NCI-H2029 (cell line): Measurements from ENCODE around the gene PLA2G4B.
A peak's percentile ranks its signal among the peaks of the same experiment; 100 is the strongest.

Experiments used
- DNase-seq: peaks from one replicate; lab custom pipeline; 2025; lab: John Stamatoyannopoulos, UW

The PLA2G4B gene, protein sequence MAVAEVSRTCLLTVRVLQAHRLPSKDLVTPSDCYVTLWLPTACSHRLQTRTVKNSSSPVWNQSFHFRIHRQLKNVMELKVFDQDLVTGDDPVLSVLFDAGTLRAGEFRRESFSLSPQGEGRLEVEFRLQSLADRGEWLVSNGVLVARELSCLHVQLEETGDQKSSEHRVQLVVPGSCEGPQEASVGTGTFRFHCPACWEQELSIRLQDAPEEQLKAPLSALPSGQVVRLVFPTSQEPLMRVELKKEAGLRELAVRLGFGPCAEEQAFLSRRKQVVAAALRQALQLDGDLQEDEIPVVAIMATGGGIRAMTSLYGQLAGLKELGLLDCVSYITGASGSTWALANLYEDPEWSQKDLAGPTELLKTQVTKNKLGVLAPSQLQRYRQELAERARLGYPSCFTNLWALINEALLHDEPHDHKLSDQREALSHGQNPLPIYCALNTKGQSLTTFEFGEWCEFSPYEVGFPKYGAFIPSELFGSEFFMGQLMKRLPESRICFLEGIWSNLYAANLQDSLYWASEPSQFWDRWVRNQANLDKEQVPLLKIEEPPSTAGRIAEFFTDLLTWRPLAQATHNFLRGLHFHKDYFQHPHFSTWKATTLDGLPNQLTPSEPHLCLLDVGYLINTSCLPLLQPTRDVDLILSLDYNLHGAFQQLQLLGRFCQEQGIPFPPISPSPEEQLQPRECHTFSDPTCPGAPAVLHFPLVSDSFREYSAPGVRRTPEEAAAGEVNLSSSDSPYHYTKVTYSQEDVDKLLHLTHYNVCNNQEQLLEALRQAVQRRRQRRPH

DNA sequence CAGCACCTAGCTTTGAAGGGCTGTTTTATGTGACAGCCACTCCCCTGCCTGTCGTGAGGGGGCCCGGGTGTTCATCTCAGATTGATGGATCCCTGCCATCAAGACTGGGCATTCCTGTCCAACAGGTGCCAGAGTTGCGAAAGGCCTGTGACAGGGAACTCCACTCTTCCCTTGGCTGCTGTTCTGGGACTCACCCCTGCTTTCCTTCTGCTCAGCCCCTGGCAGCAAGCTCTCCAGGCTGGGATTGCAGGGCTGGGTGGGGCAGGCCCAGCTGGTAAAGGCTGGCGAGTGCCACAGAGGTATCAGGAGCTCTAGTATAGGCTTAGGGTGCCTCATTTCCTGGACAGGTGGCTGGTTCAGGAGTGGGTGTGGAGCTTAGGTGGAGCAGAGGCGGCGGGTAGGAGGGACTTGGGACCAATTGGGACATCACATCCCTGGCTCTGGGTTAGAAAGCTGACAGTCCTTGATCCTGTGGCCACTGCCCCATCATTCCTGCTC lies at the start of gene PLA2G4B:
PLA2G4B (plus strand) TSS at position 448 of the 498 bp plus-strand sequence. CDS start 67 bp downstream, outside the sequence.
- peak; percentile 77 for DNase-seq

DNA sequence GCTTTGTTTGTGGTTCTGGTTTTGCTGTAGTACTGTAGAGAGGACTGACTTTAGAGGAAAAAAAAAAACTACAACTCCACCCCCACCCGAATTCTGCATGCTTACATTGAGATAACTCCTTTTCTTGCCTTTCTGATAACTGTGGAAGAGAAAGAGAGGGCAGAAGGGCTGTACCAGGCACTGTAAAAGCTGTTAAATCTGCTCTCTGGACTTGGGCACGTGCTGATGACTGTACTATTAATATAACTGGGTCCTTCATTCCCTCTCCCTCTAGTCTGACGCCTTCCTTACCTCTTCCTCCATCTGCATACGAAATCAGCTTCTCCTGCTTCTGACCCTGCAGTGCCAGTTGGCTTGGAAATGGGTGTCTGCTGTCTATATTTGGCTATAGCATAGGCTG lies 49.4 kb upstream of the PLA2G4B start:
- DNase-seq = no peak

- no peak for DNase-seq
Observed at GRCh38 chr15:41789662-41790061, 49.0 kb upstream of the PLA2G4B start.

DNA sequence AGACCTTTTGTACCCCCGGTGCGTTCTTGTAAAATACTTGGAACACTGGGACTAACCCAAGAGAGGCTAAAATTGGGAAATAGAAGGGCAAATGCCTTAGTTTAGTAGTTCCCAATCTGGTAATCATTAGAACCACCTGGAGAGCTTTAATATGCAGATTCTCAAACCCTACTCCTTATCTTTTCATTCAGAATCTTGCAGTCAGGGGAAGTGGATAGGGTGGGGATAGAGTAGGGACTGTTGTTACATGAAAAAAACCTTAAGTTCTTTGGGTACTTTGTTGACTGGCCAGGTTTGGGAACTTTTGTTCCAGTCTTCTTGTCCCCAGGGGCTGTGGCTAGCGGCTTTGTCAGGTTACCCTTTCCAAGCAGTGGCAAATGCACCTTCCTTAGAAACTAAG lies 48.5 kb upstream of the PLA2G4B start:
- DNase-seq = no peak

DNA sequence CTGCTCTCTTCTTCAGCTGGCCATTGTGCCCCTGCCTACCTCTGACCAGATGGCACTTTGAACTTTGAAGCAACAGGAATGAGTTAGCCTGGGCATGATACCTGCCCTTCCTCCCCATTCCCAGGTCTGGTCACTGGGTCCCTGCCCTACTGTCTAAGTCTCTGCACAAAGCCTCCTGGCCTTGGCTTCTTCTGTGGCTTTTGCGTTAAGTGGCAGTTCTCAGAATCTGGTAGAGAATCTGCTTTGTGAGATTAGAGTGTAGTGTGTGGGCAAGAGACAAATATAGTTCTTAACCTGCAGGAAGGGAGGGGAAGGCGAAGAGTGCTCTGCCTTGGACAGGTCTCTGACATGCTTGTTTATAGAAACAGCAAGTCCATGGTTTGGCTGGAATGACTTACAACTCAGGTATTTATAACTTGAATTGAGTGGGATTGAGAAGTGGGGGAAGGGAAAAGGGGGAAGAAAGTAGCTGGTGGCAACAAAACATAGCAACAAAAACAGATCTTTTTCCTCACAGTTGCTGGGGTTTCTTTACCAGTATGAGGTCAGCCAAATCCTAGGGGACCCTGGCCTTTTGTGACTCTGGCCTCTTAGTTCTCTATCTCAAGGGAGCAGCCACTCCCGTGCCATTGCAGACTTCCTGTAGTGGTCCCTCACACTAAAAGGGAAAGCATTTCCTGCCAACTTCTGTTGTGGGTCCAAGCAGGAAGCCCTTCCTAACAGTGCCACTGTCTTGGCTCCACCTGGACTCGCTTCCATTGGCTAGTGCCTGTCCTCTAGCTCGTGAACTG lies 47.7 kb upstream of the PLA2G4B start:
- no peak for DNase-seq

DNA sequence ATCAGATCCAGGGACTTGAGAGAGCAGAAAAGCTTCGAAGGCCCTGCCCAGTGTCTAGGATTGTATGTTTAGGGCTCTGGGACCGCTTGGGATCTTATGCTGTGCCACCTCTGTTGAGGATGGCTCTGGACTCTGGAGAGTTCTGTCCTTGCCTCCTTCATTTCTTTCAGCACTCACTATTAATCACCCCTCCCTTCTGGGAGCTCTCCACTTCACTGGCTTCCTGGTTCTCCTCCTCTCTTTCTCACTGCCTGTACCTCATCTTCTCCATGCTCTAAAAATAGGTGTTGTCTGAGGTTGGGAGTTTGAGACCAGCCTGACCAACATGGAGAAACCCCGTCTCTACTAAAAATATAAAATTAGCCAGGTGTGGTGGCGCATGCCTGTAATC lies 47.1 kb upstream of the PLA2G4B start:
- no peak for DNase-seq

GRCh38 chr15:41792000-41792637 lies 46.5 kb upstream of the PLA2G4B start:
- no peak for DNase-seq

- no peak for DNase-seq
Observed at GRCh38 chr15:41794081-41794480, 44.6 kb upstream of the PLA2G4B start.

DNA sequence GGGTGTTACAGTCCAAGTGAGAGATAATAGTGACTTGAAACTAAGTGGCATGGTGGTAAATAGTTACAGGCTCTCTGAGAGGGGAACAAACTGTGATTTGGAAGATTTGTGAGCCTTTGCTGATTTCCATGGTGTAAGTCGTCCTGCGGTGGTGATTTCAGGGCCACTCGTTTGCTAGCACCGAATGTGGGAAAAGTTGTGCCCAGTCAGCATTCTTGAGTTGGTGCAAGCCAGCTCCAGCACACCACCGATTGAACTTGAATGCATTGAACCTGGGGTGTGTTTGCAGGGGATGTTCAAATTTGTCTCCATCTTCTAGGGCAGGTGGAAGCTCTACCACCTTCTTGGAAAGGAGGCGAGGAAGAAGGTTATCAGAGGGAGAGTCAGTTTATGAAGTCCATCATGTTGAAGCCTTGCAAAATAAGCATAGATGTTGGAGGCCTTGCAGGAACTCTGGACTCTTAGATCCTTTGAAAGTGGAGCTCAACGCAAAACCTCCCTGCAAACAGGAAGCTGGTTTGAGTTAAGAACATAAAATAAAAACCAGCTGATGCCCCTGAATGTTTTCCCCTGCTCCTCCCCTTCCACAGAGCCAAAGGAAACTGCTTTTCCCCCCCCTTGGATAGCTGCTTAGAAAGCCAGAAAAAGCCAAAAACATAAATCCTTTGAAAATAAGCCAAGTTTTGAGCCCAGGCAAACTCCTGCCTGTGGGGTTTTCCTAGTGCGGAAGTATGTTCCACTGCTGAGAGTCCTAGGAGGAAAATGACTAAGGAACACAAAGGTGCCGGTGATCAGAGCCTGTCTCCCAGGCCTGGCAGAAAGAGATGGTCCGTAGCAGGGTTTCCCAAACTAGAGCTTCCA lies 42.4 kb upstream of the PLA2G4B start:
- no peak for DNase-seq

DNA sequence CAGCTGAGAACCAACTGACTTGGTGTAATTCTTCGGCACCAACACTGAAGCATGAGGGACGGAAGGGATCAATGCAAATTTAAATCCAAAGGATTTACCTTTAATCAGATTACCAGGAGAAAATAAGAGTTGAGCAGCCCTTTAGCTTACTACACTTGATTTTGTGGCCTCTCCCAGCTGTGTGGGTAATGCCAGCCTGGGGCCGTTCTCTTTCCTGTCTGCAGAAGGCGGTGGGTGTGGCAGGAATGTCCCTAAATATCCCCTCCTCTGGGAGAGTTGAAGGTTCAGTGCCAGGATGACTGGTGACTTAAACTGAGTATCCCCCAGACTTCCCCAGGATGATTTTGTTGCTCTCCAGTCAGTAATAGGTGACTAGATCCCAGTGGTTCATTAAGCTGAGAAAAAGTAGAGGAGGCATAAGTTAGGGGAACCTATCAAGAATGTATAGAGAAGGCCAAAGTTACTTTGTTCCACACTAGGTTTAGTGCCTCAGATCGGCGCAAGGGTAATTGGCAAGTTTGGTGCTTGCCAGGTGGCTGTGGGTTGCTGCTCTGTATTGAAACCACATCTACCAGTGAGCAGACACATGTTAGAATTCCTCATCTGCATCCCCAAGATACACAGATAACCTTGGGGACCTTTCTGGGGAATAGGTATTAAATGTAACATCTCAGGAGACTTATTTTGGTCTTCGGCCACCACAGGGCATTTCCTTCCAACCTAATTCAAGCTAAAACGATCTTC lies 41.3 kb upstream of the PLA2G4B start:
- DNase-seq = no peak

GRCh38 chr15:41798607-41799487 lies 39.8 kb upstream of the PLA2G4B start:
- no peak for DNase-seq

- no peak for DNase-seq
Observed at GRCh38 chr15:41799488-41799805, 39.2 kb upstream of the PLA2G4B start.

GRCh38 chr15:41801185-41801584 lies 37.5 kb upstream of the PLA2G4B start:
- DNase-seq = no peak

DNA sequence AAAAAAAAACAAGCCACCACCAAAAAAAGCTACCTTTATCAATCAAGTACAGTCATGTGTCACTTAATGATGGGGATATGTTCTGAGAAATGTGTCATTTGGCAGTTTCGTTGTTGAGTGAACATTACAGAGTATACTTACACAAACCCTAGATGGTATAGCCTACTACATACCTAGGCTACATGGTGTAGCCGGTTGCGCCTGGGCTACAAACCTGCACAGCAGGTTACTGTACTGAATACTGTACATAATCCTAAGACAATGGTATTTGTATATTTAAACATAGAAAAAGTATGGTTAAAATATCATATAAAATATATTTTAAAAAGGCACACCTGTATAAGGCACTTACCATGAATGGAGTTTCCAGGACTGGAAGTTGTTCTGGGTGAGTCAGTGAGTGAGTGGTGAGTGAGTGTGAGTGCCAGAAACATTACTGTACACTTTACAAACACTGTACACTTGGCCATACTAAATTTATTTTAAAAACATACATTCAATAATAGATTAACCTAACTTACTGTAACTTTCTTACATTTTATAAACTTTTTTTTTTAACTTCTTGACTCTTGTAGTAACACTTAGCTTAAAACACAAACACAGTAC lies 36.7 kb upstream of the PLA2G4B start:
- no peak for DNase-seq

DNA sequence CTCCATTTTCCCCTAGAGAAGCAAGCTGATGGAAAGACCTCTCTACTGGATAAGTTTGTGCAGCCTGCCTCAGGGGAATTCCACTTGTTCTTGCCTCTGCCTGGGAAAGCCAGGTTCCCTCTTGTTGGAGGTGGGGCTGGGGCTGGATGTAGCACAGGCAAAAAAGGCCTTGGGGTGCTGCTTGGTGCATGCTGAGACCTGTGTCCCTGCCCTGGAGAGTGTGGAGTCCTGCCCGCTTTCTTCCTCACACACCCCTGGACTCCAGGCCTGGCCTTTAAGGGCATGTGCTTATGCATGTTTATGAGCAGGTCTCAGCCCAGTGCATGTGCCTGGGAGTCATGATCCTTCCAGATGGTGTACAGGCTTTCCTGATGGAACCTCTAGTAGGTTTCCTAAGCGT lies 34.3 kb upstream of the PLA2G4B start:
- no peak for DNase-seq

DNA sequence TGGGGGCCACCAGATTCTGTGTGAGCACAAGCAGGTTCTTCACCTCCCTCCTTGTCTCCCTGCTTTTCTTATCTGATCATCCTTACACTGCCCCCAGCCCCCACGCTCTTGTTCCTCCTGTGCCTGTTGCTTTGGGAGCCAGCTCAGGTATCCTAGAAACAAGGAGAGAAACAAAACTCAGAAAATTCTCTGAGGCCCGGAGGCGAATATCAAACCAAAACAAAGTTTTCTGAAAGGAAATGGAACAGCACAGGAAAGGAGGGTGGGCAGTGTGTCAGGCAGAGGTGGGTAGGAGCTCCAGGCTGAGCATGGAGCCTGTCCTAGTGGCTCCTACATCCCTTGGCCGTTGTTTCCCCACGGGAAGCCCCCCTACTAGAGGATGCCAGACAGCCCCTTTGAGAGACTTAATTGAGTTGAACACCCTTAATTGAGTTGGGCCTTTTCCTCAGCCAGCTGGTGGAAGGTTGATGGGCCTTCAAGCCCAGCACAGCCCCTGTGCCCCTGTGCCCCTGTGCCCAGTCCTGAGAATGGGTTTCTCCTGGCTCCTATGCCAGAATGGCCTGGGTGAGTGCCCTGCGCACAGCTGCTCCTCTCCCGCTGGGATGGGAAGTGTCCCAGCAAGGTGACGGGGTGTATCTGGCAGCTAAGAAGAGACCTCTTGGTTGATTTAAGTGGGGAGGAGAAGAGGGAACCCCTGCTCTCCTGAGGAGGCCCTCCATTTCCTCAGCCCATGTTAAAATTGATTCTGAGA lies 33.6 kb upstream of the PLA2G4B start:
- DNase-seq = no peak

DNA sequence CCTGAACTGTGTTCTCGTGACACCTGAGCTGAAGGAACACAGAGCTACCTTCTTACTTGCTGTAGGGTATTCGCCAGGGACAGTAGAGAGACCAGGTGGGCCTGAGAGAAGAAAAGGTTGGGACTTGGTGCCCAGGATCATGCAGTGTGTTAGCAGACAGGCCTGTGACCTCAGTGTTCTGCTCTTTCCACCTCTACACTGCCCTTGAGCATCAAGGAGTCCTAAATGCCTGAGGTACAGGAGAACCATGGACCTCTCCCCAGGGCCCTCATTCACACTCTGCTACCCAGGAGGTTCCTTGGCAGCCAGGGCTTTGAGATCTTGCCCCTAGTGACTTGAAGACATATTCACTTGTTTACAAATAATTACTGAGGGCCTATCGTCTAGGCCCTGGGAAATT lies 32.9 kb upstream of the PLA2G4B start:
- DNase-seq = no peak
